Progenitor cell of endocrine pancreas (in vitro differentiated cells): ENCODE results near the gene SGMS2. TPM values are rescaled to one million over a fixed set of nuclear protein-coding genes. Genes with fewer than 3 reads are reported as not detected.

Experiments used
- DNase-seq: peaks from one replicate; pipeline ENCODE4 v3.0.0; 2021; ENCODE audit warnings: low spot score; ENCODE audit not compliant: unreplicated experiment
- H3K27ac Mint-ChIP-seq: 2 replicates; pipeline ENCODE4 v1.8.0; 2021; ENCODE audit warnings: mild to moderate bottlenecking, moderate library complexity, mixed read lengths
- H3K27me3 Mint-ChIP-seq: 2 replicates; pipeline ENCODE4 v1.8.0; 2021; ENCODE audit warnings: mixed read lengths
- H3K36me3 Mint-ChIP-seq: 2 replicates; pipeline ENCODE4 v1.8.0; 2022; ENCODE audit warnings: mixed read lengths; ENCODE audit not compliant: insufficient read depth
- H3K4me1 Mint-ChIP-seq: 2 replicates; pipeline ENCODE4 v1.8.0; 2021; ENCODE audit warnings: low read depth, mixed read lengths
- H3K4me3 Mint-ChIP-seq: 2 replicates; pipeline ENCODE4 v1.8.0; 2021; ENCODE audit warnings: low read depth, mild to moderate bottlenecking, moderate library complexity, mixed read lengths
- H3K9me3 Mint-ChIP-seq: 2 replicates; pipeline ENCODE4 v1.8.0; 2021; ENCODE audit warnings: low read depth, mixed read lengths
- CTCF ChIP-seq: fragments of 200-600 bp; sonication (generic); IDR thresholded peaks from one replicate; pipeline ENCODE4 v1.5.0; 2021; ENCODE audit warnings: antibody characterized with exemption, mild to moderate bottlenecking; ENCODE audit not compliant: unreplicated experiment
- total RNA-seq: library from RNA; stranded (reverse); gene quantifications from 2 replicates; pipeline ENCODE4 v1.2.1, GENCODE V29; 2021

The SGMS2 gene
- total RNA-seq, 1 donor from 2014 or later = 6.9 TPM

DNA sequence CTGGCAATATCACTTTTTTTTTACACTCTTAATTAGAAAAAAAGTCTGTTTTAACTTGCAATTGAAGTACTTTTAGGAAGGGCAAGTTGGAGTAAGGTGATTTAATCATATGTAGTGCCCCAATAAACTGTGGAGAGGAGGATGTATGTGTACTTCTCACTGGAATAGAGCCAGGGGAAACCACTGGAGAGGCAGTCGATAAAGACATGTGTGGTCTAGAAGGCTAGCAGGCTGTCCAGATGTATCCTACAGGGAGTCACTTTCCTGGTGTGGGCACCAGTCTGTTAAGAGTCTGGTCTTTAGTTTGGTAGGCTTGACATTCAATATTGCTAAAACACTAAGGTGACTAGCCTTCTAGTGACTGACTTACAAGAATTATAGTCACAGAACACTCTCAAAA is 9.6 kb upstream of the SGMS2 start:
- no peak for DNase-seq
- no peak overlapping the region for H3K27ac Mint-ChIP-seq
- H3K4me3 Mint-ChIP-seq = no peak overlapping the region
- H3K36me3 Mint-ChIP-seq = no peaks in the 10 kb centered on the region
- peaks cover 7% of the 10 kb centered on the region for H3K4me1 Mint-ChIP-seq
- no peaks in the 10 kb centered on the region for H3K9me3 Mint-ChIP-seq
- no peak for TF ChIP-seq CTCF
- peaks cover 6% of the 10 kb centered on the region for H3K27me3 Mint-ChIP-seq

GRCh38 chr4:107818301-107818910 is 6.3 kb upstream of the SGMS2 start:
- Mint-ChIP-seq H3K4me1 (no peaks in the 10 kb centered on the region), H3K9me3 (no peaks in the 10 kb centered on the region), H3K27ac (no peak overlapping the region), H3K4me3 (no peak overlapping the region), H3K36me3 (no peaks in the 10 kb centered on the region), H3K27me3 (peaks cover 15% of the 10 kb centered on the region)
- DNase-seq = no peak
- no peak for TF ChIP-seq CTCF

- no peak for DNase-seq
- H3K27me3 Mint-ChIP-seq = peaks cover 19% of the 10 kb centered on the region
These were observed 822 bp upstream of the SGMS2 start for GRCh38 chr4:107823870-107824349.

GRCh38 chr4:107825072-107825824 is 516 bp downstream of the SGMS2 start:
- TF ChIP-seq CTCF = no peak
- H3K36me3 Mint-ChIP-seq = peaks cover 2% of the 10 kb centered on the region
- peak overlapping the region; percentile 98 for H3K27ac Mint-ChIP-seq
- H3K27me3 Mint-ChIP-seq = peaks cover 12% of the 10 kb centered on the region
- no peaks in the 10 kb centered on the region for H3K9me3 Mint-ChIP-seq
- DNase-seq = peak; percentile 44
- peak overlapping the region; percentile 88 for H3K4me3 Mint-ChIP-seq
- H3K4me1 Mint-ChIP-seq = peaks cover 24% of the 10 kb centered on the region

More at GRCh38 chr4:107823870-107824349, 822 bp upstream of the SGMS2 start:
- H3K4me3 Mint-ChIP-seq = peak overlapping the region; percentile 89
- TF ChIP-seq CTCF = no peak
- H3K36me3 Mint-ChIP-seq = no peaks in the 10 kb centered on the region
- no peaks in the 10 kb centered on the region for H3K9me3 Mint-ChIP-seq
- H3K27ac Mint-ChIP-seq = peak overlapping the region; percentile 95
- H3K4me1 Mint-ChIP-seq = peaks cover 24% of the 10 kb centered on the region

DNA sequence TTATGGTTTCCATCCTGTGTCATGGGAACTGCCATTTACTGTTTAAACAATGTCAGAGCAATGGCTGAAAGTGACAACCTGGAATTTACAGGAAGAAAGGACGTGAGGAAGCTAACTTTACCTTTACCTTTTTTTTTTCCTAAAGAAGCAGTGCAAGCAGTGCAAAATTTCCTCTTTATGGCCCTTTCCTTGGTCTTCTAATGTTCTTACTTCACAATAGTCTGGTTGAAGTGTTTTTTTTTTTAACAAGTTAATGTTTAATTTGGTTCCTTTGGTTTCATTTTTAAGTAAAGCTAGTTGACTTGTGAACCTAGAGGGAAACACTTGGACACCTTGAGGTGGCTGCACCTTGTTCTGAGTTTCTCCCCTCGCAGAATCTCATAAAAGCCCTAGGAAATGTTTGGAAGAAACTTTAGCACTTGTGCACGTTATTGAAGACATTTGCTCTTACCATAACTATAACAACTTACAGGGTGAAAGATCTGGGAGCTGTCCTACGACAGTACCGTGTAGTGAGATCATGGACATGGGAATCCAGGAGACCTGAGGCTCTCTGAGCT is 1.8 kb downstream of the SGMS2 start:
- Mint-ChIP-seq H3K4me3 (peak overlapping the region; percentile 18), H3K4me1 (peaks cover 24% of the 10 kb centered on the region), H3K36me3 (peaks cover 2% of the 10 kb centered on the region), H3K27ac (peak overlapping the region; percentile 61), H3K9me3 (no peaks in the 10 kb centered on the region), H3K27me3 (peaks cover 10% of the 10 kb centered on the region)
- no peak for TF ChIP-seq CTCF
- DNase-seq = no peak
